ENCODE results near the gene FAM83E.
A peak's percentile ranks its signal among the peaks of the same experiment; 100 is the strongest.

Gene FAM83E

GRCh38 chr19:48635966-48636858 is 21.3 kb upstream of the FAM83E start:
- Histone ChIP-seq H3K4me3 (IDR thresholded peaks at IDR 0.05; ENCODE audit: insufficient read depth, low read depth, low read length) (no peak overlapping the region), H4K20me1 (ENCODE audit: insufficient read depth) (no peaks in the 10 kb centered on the region), H3K4me1 (ENCODE audit: low read depth, poor library complexity, severe bottlenecking) (peaks cover 46% of the 10 kb centered on the region), H3K9ac (peak overlapping the region; percentile 49; the same call in 1 of the 2 replicates), H3K27ac (peak overlapping the region; percentile 79; the same call in 1 of the 2 replicates), H2AFZ (ENCODE audit: low read depth) (peak overlapping the region; percentile 56; the same call in 1 of the 2 replicates), H3K79me2 (ENCODE audit: insufficient read depth, low read depth) (no peaks in the 10 kb centered on the region), H3K36me3 (ENCODE audit: insufficient read depth) (no peaks in the 10 kb centered on the region), H3K4me2 (peak overlapping the region; percentile 99), H3K27me3 (ENCODE audit: insufficient read depth, low read depth) (no peaks in the 10 kb centered on the region; the same call in 1 of the 2 replicates)
- TF ChIP-seq CTCF (conservative IDR thresholded peaks at IDR 0.05; ENCODE audit: low read depth, low read length): no peak

- no peaks in the 10 kb centered on the region for H3K79me2 ChIP-seq (ENCODE audit: insufficient read depth, low read depth)
- peak overlapping the region; percentile 49; the same call in 1 of the 2 replicates for H3K9ac ChIP-seq
- H2AFZ ChIP-seq (ENCODE audit: low read depth): peak overlapping the region; percentile 55; the same call in 1 of the 2 replicates
- no peaks in the 10 kb centered on the region for H3K36me3 ChIP-seq (ENCODE audit: insufficient read depth)
- H3K4me1 ChIP-seq (ENCODE audit: low read depth, poor library complexity, severe bottlenecking): peaks cover 46% of the 10 kb centered on the region
- no peaks in the 10 kb centered on the region for H4K20me1 ChIP-seq (ENCODE audit: insufficient read depth)
- peak overlapping the region; percentile 62 for H3K27ac ChIP-seq
- H3K4me3 ChIP-seq (IDR thresholded peaks at IDR 0.05; ENCODE audit: insufficient read depth, low read depth, low read length): no peak overlapping the region
- no peak for TF ChIP-seq CTCF (conservative IDR thresholded peaks at IDR 0.05; ENCODE audit: low read depth, low read length)
- peak overlapping the region; percentile 99 for H3K4me2 ChIP-seq
- H3K27me3 ChIP-seq (ENCODE audit: insufficient read depth, low read depth): no peaks in the 10 kb centered on the region
Observed at GRCh38 chr19:48635263-48635965, 20.5 kb upstream of the FAM83E start.

GRCh38 chr19:48634424-48635262 is 19.8 kb upstream of the FAM83E start:
- H3K79me2 ChIP-seq (ENCODE audit: insufficient read depth, low read depth): no peaks in the 10 kb centered on the region
- TF ChIP-seq CTCF (conservative IDR thresholded peaks at IDR 0.05; ENCODE audit: low read depth, low read length): no peak
- no peaks in the 10 kb centered on the region for H4K20me1 ChIP-seq (ENCODE audit: insufficient read depth)
- H3K4me2 ChIP-seq: peak overlapping the region; percentile 92
- H3K4me3 ChIP-seq (IDR thresholded peaks at IDR 0.05; ENCODE audit: insufficient read depth, low read depth, low read length): no peak overlapping the region
- H3K27me3 ChIP-seq (ENCODE audit: insufficient read depth, low read depth): no peaks in the 10 kb centered on the region
- H3K4me1 ChIP-seq (ENCODE audit: low read depth, poor library complexity, severe bottlenecking): peaks cover 46% of the 10 kb centered on the region
- peak overlapping the region; percentile 62 for H3K27ac ChIP-seq
- H2AFZ ChIP-seq (ENCODE audit: low read depth): peak overlapping the region; percentile 55; the same call in 1 of the 2 replicates
- H3K36me3 ChIP-seq (ENCODE audit: insufficient read depth): no peaks in the 10 kb centered on the region
- peak overlapping the region; percentile 34; the same call in 1 of the 2 replicates for H3K9ac ChIP-seq

- Histone ChIP-seq H3K9ac (peak overlapping the region; percentile 1; the same call in 1 of the 2 replicates), H3K4me1 (ENCODE audit: low read depth, poor library complexity, severe bottlenecking) (peaks cover 46% of the 10 kb centered on the region), H3K79me2 (ENCODE audit: insufficient read depth, low read depth) (no peaks in the 10 kb centered on the region), H3K4me2 (peak overlapping the region; percentile 92), H2AFZ (ENCODE audit: low read depth) (peak overlapping the region; percentile 55; the same call in 1 of the 2 replicates), H3K27ac (peak overlapping the region; percentile 62), H3K36me3 (ENCODE audit: insufficient read depth) (no peaks in the 10 kb centered on the region), H4K20me1 (ENCODE audit: insufficient read depth) (no peaks in the 10 kb centered on the region), H3K27me3 (ENCODE audit: insufficient read depth, low read depth) (no peaks in the 10 kb centered on the region), H3K4me3 (IDR thresholded peaks at IDR 0.05; ENCODE audit: insufficient read depth, low read depth, low read length) (no peak overlapping the region)
- TF ChIP-seq CTCF (conservative IDR thresholded peaks at IDR 0.05; ENCODE audit: low read depth, low read length): no peak
Observed at GRCh38 chr19:48634036-48634342, 19.1 kb upstream of the FAM83E start.
